ENCODE results near the gene LCN10.
"Not testable (repeated sequence)": the region's sequence is repeated elsewhere in the genome, so short reads cannot be mapped to it uniquely, and the experiment has no call there.

The LCN10 gene

DNA sequence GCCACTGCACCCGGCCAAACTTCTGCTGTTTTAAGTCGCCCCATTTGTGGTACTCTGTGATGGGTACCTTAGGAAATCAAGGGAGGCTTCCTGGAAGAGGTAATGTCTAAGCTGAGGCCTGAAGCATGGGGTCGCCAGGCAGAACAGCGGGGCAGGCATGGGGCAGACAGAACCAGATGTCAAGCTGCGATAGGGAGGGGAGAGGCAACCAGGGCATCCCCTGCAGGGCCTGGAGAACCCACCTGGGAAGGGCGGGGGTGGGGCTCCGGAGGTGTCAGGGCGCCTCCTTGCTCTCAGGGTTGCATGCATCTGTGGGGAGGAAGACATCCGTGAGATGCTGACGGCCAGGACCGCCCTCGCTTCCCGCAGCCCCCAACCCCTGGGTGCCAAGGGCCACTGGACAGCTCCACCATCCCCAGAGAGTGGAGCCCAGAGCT is 18.8 kb upstream of the LCN10 start:
- Mint-ChIP-seq H3K9me3 (no peaks in the 10 kb centered on the region), H3K27me3 (no peaks in the 10 kb centered on the region), H3K27ac (no peak overlapping the region), H3K4me1 (peaks cover 44% of the 10 kb centered on the region), H3K36me3 (no peaks in the 10 kb centered on the region), H3K4me3 (no peak overlapping the region)
- no peak for ATAC-seq

DNA sequence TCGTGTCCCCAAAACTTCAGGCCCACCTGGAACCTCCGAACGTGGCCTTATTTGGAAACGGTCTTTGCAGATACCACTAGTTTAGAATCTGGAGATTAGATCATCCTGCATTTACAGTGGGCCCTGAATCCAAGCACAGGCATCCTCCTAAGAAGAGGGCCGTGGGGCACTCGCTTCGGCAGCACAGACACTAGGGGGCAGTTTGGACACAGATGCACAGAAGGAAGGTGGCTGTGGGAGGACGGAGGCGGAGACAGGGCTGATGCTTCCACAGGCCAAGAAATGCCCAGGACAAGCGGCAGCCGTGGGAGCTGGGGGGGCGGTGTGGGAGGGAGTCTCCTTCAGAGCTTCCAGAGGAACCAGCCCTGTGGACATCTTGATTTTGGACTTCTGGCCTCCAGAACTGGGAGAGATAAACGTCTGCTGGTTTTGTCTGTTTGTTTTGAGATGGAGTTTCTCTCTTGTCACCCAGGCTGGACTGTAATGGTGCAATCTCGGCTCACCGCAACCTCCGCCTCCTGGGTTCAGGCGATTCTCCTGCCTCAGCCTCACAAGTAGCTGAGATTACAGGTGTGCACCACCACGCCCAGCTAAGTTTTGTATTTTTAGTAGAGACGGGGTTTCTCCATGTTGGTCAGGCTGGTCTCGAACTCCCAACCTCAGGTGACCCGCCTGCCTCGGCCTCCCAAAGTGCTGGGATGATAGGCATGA is 18.2 kb upstream of the LCN10 start:
- H3K4me3 Mint-ChIP-seq, ATAC-seq, H3K9me3 Mint-ChIP-seq, H3K36me3 Mint-ChIP-seq, H3K27me3 Mint-ChIP-seq: not testable (repeated sequence)
- Mint-ChIP-seq H3K4me1 (peaks cover 38% of the 10 kb centered on the region), H3K27ac (peak overlapping the region; percentile 67)

DNA sequence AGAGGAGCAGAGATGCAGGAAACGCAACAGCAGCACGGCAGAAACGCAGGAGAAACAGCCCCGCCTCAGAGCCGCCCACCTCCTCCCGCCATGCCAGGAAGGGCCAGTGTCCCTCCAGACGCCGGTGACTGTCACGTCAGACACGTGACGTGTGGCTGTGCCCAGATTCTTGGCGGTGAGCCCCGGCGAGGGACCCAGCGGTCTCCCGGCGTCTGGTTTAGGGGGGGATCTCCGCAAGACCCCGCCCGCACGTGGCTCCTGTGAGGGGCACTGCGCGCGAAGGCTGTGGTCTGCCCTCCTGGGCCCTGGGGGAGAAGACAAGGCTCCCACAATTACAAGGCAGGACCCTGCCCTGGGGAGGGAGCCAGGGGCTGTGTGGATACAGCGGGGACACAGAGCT is 17.7 kb upstream of the LCN10 start:
- Mint-ChIP-seq H3K36me3 (peaks cover 4% of the 10 kb centered on the region), H3K4me3 (no peak overlapping the region), H3K27ac (peak overlapping the region; percentile 67), H3K4me1 (peaks cover 33% of the 10 kb centered on the region), H3K27me3 (no peaks in the 10 kb centered on the region), H3K9me3 (peaks cover 8% of the 10 kb centered on the region)
- no peak for ATAC-seq

DNA sequence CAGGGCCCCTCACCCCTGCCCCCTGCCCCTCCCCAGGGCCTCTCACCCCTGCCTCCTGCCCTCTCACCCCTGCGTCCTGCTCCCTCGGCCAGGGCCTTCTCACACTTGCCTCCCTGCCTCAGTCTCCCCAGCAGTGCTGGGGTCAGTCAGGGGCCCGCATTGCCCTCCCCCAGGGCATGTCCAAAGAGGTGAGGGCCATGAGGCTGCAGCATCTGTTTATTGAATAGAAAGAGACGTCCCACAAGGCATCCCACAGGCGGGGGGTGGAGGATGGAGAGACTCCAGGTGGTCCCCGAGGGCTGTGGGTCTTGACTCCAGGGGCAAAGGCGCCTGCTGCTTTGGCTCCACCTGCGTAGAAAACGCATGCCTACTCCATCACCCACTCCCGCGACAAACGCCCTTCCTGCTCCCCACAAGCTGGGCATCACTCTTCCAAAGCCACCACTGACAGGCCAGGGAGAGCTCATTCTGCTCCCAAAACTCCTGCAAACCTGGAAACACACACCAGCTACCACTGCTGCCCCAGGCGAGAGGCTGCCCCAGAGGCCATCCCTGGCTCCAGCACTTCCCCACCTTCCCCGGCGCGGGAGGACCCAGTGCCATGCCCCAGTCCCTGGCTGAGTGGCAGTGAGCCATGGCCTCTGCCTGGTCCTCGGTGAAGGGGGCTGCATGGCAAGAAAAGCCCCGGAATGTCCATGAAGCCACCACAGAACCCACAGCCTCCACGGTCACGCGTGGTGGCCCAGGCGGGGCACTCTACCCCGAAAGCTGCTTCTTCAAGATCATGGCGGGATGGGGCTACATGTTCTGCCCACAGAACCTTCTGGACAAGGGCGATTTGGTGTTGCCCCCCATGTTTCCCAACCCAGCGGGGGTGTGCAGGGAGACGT is 16.9 kb upstream of the LCN10 start:
- Mint-ChIP-seq H3K27ac (peak overlapping the region; percentile 63), H3K4me1 (peaks cover 29% of the 10 kb centered on the region)
- no peak for ATAC-seq

DNA sequence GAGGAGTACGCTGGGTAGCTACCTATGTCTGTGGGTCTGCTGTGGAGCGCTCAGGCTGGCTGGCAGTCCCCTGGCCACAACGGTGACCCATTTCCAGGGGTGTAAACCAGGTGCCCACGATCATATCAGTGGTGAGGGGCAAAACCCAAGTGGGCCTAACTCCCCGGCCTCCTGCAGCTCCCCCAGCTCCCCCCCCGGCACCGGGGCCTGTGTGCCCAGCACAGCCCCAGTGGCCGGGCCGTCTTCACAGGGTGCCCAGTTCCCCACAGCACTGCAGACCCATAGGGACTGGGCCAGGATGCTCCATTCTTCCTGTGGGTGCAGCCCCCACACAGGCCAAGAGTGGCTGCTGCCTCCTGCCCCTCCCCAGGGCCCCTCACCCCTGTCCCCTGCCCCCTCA is 16.3 kb upstream of the LCN10 start:
- Mint-ChIP-seq H3K27ac (peak overlapping the region; percentile 63), H3K4me1 (peaks cover 29% of the 10 kb centered on the region), H3K27me3 (no peaks in the 10 kb centered on the region), H3K4me3 (no peak overlapping the region), H3K9me3 (peaks cover 10% of the 10 kb centered on the region), H3K36me3 (peaks cover 6% of the 10 kb centered on the region)
- no peak for ATAC-seq

More for the DNA sequence above, 16.9 kb upstream of the LCN10 start:
- H3K36me3 Mint-ChIP-seq = peaks cover 6% of the 10 kb centered on the region
- H3K4me3 Mint-ChIP-seq = no peak overlapping the region
- H3K27me3 Mint-ChIP-seq = no peaks in the 10 kb centered on the region
- peaks cover 10% of the 10 kb centered on the region for H3K9me3 Mint-ChIP-seq

DNA sequence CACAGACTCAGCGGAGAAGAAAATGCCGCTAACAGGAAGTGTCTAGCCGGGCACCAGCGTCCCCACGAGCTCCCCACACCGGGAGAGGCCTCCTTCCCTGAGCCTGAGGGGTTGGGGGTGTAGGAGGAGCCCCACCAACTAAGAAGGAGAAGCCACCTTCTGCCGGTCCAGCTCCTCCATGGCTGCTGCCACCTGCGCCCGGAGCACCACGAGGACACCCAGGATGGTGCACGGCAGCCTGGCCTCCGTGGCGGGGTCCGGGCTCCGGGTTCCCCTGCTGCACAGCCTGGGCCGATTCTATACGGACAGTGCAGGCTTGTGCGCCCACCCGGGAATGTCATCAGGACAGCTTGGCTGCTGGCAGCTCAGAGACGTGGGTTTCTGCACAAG is 15.0 kb upstream of the LCN10 start:
- H3K36me3 Mint-ChIP-seq = peaks cover 8% of the 10 kb centered on the region
- peak overlapping the region; percentile 53 for H3K27ac Mint-ChIP-seq
- peaks cover 29% of the 10 kb centered on the region for H3K4me1 Mint-ChIP-seq
- peak overlapping the region; percentile 43 for H3K4me3 Mint-ChIP-seq
- peak; percentile 4 for ATAC-seq
- H3K9me3 Mint-ChIP-seq = peaks cover 10% of the 10 kb centered on the region
- H3K27me3 Mint-ChIP-seq = no peaks in the 10 kb centered on the region

DNA sequence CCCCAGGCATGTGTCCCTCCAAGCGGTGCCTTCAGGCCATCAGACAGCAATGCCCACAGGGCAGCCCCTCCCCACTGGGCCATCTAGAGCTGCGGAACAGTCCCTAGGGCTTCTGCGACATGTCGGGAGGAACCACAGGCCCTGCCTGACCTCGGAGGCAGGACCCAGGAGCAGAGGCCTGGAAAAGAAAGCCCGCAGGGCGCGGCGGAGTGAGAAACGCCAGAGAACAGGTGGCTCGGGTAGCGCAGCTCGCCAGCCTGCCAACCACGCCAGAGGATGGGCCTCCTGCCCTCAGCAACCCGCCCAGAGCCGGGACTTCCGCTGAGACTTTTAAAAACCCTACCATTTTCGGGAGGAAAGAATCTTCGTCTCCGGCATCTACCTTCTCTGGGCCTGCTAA is 14.6 kb upstream of the LCN10 start:
- Mint-ChIP-seq H3K4me1 (peaks cover 29% of the 10 kb centered on the region), H3K9me3 (peaks cover 14% of the 10 kb centered on the region), H3K36me3 (peaks cover 12% of the 10 kb centered on the region), H3K27ac (peak overlapping the region; percentile 53), H3K4me3 (peak overlapping the region; percentile 43), H3K27me3 (no peaks in the 10 kb centered on the region)
- ATAC-seq = no peak

DNA sequence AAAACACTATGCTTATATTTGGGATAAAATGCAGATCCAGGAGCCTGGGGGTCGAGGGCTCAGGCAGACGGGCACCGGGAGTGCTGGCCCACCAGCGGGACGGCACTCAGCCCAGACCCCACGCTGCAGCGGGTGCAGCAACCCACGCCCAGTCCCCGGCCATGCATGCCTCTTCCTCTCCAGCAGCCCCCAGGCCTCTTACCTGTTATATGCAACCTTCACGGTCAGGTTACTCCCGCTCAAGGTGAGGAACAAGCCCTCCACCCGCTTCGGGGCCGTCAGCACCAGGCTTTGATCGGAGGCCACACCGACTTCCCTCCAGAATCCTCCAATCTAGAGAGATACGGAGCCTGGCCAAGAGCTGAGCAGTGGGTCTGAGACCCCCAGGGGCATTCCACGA is 14.1 kb upstream of the LCN10 start:
- H3K4me1 Mint-ChIP-seq = peaks cover 29% of the 10 kb centered on the region
- peaks cover 15% of the 10 kb centered on the region for H3K9me3 Mint-ChIP-seq
- H3K27me3 Mint-ChIP-seq = no peaks in the 10 kb centered on the region
- peak overlapping the region; percentile 53 for H3K27ac Mint-ChIP-seq
- ATAC-seq = no peak
- H3K4me3 Mint-ChIP-seq = no peak overlapping the region
- H3K36me3 Mint-ChIP-seq = peaks cover 15% of the 10 kb centered on the region

DNA sequence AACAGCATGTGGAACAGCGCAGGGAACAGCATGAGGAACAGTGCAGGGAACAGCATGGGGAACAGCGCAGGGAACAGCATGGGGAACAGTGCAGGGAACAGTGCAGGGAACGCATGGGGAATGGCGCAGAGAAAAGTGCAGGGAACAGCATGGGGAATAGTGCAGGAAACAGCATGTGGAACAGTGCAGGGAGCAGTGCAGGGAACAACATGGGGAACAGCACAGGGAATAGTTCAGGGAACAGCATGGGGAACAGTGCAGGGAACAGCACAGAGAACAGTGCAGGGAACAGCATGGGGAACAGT is 13.3 kb upstream of the LCN10 start:
- ATAC-seq = no peak
- Mint-ChIP-seq H3K4me1 (peaks cover 27% of the 10 kb centered on the region), H3K36me3 (peaks cover 15% of the 10 kb centered on the region), H3K27ac (no peak overlapping the region), H3K4me3 (no peak overlapping the region), H3K9me3 (peaks cover 18% of the 10 kb centered on the region), H3K27me3 (no peaks in the 10 kb centered on the region)

DNA sequence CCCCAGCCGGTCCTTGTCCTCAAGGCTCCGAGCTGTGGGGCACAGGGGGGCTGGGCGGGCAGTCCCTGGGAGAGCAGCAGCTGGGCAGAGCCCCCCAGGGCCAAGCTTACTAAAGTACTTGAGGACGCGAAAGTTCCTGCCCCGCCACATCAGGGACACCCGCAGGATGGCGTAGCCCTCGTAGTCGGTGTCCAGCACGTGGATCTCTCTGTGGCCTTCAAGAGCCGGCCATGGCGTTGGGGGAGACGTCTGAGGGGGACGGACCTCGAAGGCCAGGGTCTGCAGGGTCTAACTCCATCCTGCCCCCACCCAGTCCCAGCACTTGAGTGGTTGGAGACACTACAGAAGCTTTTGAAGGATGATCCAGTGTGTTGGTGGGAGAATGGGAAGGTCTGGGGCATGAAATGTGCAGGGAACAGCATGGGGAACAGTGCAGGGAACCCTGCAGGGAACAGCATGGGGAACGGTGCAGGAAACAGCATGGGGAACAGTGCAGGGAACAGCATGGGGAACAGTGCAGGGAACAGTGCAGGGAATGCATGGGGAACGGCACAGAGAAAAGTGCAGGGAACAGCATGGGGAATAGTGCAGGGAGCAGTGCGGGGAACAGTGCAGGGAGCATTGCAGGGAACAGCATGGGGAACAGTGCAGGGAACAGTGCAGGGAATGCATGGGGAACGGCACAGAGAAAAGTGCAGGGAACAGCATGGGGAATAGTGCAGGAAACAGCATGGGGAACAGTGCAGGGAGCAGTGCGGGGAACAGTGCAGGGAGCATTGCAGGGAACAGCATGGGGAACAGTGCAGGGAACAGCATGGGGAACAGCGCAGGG is 12.8 kb upstream of the LCN10 start:
- H3K27me3 Mint-ChIP-seq, ATAC-seq, H3K4me3 Mint-ChIP-seq, H3K27ac Mint-ChIP-seq: not testable (repeated sequence)
- Mint-ChIP-seq H3K4me1 (peaks cover 27% of the 10 kb centered on the region), H3K36me3 (peaks cover 15% of the 10 kb centered on the region), H3K9me3 (peaks cover 24% of the 10 kb centered on the region)

DNA sequence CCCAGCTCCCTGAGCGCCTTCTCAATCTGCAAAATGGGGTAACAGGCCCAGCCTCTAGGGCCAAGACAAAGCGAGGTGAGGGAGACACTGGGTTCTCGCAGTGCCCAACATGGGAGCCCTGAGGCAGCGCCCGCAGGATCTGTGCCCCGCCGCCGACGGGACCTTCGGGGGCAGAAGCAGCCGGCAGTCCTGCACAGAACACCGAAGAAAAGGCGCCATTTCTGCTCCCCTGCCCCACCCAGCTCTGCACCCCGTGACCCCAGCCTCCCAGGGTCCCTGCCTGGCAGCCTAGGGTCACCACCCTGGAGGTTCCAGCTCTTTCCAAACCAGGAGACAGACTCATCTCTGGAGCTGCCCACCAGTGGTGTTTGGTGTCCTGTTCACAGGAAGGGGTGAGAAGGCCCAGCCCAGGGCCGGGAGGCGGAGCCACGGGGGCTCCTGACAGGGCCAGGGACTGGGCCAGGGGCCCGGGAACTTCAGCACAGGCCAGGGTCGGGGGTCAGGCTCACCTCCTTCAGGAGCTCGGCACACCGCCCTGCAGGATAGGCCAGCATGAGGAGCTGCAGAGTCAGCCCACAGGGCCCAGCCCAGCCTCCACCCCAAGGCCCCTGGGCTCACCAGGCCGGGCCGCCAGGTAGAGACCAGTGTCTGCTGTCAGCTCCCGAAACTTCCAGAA is 12.0 kb upstream of the LCN10 start:
- Mint-ChIP-seq H3K4me1 (peaks cover 27% of the 10 kb centered on the region), H3K27me3 (no peaks in the 10 kb centered on the region), H3K36me3 (peaks cover 15% of the 10 kb centered on the region), H3K27ac (no peak overlapping the region), H3K9me3 (peaks cover 24% of the 10 kb centered on the region), H3K4me3 (no peak overlapping the region)
- no peak for ATAC-seq

DNA sequence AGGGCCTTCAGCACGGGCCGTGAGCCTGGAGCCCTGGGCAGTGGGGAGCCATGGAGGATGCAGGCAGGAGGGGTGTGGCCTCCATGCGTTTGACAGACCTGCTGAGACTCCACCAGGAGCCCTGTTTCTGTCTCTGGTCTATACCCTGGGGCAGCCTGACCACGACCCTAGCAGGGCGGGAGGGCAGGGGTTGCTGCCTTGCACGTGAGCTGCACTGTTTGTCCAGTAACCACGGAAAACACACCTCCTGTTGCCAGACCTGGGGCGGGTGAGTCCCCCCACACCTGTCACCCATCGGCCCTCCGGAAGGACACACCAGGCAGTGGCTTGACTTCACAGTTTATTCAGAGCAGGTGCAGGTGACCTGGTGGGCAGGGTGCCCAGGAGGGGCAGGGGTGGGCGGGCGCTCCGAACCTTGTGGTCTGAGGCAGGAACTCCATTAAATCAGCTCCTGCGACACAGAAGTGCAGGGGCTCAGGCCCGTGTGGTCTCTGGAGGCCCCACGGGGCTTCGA is 11.4 kb upstream of the LCN10 start:
- ATAC-seq = peak; percentile 0
- H3K4me3 Mint-ChIP-seq = no peak overlapping the region
- no peaks in the 10 kb centered on the region for H3K27me3 Mint-ChIP-seq

DNA sequence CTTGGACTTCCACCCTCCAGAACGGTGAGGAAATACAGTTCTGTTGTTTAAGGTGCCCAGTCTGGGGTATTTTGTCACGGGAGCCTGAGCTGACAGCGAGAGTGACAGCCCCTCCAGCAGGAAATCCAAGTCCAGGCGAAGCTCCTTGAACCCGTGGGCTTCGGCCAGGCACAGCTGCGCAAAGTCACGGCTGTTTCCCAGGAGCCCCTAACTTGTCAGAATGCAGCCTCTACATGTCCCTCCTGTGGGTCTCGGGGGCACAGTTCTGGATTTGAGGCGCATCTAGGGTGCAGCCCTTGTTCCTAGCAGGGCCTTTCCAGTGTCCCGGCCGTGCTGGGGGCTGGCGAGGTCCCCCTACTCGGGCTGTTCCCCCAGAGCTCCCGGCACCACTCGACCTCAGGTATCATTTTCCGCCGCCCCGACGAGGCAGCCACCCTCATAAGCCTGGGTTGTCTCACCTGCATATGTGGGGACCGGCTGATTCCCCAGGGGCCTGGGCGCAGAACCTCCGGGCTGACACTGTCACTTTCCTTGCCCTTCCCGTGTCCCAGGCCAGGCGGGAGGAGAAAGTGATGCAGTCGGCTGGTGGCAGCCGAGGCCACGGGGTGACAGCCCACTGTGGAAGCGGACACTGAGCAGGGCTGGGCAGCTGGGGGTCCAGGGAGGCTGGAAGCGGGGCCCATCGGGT is 10.8 kb upstream of the LCN10 start:
- Mint-ChIP-seq H3K4me3 (no peak overlapping the region), H3K4me1 (peaks cover 34% of the 10 kb centered on the region), H3K27me3 (no peaks in the 10 kb centered on the region), H3K36me3 (peaks cover 15% of the 10 kb centered on the region), H3K9me3 (peaks cover 24% of the 10 kb centered on the region), H3K27ac (no peak overlapping the region)
- ATAC-seq = no peak

More for the DNA sequence above, 11.4 kb upstream of the LCN10 start:
- Mint-ChIP-seq H3K27ac (no peak overlapping the region), H3K36me3 (peaks cover 15% of the 10 kb centered on the region), H3K9me3 (peaks cover 24% of the 10 kb centered on the region), H3K4me1 (peaks cover 28% of the 10 kb centered on the region)

DNA sequence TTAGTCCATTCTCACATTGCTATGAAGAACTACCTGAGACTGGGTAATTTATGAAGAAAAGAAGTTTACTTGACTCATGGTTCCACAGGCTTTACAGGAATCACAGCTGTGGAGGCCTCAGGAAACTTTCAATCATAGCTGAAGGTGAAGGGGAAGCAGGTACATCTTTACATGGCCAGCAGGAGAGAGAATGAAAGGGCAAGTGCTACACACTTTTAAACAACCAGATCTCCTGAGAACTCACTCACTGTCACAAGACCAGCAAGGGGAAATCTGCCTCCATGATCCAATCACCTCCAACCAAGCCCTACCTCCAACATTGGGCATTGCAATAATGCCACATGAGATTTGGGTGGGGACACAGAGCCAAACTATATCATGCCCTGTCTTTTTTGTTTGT is 9.1 kb upstream of the LCN10 start:
- H3K27ac Mint-ChIP-seq = no peak overlapping the region
- no peak overlapping the region for H3K4me3 Mint-ChIP-seq
- peaks cover 24% of the 10 kb centered on the region for H3K9me3 Mint-ChIP-seq
- peaks cover 44% of the 10 kb centered on the region for H3K4me1 Mint-ChIP-seq
- no peaks in the 10 kb centered on the region for H3K27me3 Mint-ChIP-seq
- peaks cover 15% of the 10 kb centered on the region for H3K36me3 Mint-ChIP-seq
- no peak for ATAC-seq

All from stimulated activated memory B cell treated with anti-CD40 and anti-IgM and Interleukin-4, amounts not matched to agents 10 μg/mL and 1 μg/mL and 100 μg/mL, for 72 hours (primary cell).